GM21619 (cell line): ENCODE results near the gene NRIP1.

ENCODE experiments used
- ATAC-seq: cut with Tn5 transposase; IDR thresholded peaks from one replicate; pipeline ENCODE4 v1.9.1; 2021; ENCODE audit not compliant: unreplicated experiment

The NRIP1 gene

DNA sequence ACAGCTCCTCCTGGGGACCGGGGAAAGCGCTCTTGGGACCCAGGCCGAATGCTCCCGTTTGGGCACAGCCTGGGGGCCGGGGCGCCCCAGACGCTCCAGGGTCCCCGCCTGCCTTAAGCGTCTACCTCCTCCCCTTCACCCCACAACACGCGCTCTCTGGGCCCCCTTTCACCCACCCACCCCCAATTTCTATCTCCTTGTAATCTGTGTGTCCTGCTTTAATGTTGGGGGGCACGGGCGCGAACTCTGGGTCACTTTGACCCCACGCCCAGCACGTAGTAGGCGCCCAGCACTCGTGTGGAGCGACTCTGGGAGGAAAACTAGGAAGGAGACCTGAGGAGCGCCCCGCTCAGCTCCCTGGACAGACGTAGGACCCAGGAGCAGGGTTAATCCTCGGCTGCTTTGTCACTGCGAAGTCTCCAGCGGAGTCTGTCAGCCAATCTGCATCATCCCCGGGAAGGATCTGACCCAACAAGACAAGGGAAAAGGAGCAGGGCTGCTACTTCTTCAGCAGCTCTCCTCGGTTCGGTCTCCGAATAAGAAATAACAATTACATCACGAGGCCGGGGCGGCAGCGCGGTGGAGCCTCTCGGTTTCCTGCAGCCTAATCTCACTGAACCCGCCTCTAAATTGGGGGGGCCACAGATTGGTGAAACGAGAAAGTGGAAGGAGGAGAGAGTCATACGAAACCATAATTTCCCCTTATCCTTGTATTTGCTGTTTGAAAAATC, 757 bp upstream of the NRIP1 start:
- no peak for ATAC-seq

DNA sequence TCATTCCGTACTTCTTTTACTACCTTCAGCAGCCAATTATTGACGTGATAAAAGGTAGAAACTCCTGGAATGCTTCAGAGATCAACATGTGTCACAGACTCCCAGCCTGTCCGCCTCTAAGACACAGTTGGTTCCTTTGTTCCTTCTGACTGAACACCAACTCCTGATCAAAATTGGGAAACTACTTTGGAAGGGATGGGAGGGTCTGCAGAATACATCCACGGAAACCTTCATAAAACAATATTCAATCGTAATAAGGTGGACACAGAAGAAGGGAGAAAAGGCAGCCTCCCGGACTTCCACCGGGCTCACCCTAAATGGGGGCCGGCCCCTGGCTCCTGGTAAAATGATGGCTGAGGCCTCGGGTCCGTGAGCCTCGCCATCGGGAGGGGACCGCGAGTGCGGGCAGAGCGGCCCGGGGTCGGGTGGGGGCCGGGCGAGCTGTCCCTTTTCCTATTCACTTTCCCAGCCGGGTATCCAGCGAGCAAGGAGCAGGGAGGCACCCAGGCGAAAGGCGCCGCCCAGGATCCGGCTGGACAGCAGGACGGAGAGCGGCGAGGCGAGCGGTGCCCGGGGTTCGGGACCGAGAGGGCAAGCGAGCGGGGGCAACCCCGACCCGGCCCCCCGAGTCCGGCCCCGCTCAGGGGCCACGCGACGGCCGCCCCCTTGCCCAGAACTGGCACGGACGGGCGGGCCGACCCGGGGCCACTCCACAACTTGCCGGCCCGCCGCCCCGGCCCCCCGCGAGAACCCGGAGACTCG, 805 bp downstream of the NRIP1 start:
- ATAC-seq = peak; percentile 7

DNA sequence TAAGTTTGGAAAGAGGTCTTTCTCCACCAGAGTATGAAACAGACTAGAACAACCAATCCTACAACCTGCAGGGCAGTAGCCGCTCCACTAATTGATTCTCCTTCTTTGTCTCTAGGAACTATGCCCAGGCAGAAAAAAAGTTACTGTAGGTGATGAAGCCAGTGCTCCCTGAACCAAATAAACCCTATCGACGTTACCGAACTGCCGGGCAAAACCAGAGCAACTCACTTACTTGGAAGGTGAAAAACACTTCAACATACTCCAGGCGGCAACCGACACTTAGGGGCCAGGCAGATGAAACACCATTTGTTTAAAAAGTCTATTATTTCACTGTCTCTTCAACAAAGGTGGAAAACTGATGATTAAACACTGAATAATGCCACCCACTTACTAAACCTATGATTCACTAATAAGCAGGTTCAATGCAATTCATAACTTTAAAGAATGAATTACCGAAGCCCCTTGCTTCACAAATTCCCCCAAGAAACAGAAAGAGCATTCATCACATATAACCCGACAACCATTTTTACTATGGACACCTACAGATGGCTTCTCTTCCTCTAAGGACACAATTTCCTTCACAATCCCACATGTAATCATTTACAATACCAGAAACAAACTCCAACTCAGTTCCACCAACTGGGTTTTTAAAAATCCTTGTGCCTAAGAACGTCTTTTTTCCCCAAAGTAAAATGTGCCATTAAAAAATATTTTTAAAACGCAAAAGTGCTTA, 1.6 kb downstream of the NRIP1 start:
- no peak for ATAC-seq

DNA sequence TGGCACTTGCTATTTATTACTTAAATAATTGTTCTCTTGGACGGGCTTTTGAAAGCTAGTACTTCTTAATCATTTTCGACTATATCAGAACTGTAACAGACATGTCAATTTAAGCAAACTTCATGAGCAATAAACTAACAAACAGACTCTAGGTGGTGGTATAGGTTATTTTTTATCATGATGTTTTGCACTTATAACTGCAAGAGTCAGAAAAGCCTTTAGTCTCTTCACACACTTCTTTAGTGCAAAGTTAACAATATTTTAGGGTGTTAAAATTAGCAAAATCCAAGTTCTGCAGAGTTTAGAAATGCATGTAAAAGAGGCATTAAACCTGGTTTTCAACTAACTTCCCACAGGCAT, 2.2 kb downstream of the NRIP1 start:
- no peak for ATAC-seq

DNA sequence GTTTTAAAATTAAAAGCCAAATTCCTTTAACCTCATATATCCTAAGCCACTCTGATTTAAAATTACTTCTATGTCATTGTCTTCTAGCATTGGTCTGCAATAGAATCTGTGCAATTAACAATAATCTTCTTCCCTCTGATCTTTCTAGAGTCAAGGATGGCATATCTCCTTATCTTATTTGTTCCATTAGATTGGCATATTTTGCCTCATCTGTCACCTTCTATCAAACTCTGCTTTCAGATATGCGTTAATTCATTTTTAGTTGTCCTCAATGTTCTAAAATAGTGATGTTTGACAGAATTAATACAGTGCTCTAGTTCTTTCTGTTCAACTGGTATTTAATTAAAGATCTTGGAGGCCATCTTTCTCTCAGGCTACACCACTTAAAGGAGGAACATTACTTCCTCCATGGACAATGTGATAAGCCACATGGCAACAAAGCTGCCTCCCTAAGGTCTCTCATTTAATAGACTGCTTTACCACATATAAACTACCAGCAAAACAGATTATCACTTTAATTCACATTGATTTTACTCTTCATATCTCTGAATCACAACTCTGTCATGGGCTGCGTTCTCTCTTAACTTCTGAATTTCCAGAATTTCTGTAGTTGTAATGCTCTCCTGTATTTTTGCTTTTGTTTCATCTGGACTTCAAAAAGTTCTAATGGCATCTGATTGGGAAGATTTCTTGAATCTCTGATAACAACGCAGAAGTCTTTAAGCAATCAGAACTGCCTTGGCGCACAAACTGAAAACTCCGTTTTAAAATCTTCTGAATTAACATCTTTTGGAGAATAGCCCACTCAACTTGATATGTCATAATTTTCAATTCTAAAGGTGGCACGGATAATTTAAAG, 2.8 kb downstream of the NRIP1 start:
- ATAC-seq = no peak

DNA sequence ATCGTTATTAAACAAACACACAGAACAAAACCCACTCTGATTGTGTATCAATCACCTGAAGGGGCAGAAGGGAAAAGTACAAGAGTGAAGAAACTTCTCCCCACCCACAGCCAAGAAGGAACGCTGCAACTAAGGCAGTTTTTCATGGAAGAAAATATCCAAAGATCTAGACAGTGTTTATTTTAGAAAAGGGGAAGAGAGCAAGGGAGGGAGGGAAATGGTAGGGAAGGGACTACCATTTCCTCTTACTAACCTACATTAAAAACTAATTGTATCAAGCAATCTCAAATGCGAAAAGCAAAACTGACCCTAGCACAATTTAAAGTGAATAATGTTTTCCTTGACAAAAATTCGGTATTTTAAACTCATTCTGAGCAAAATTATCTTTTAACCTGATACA, 3.5 kb downstream of the NRIP1 start:
- ATAC-seq = no peak

DNA sequence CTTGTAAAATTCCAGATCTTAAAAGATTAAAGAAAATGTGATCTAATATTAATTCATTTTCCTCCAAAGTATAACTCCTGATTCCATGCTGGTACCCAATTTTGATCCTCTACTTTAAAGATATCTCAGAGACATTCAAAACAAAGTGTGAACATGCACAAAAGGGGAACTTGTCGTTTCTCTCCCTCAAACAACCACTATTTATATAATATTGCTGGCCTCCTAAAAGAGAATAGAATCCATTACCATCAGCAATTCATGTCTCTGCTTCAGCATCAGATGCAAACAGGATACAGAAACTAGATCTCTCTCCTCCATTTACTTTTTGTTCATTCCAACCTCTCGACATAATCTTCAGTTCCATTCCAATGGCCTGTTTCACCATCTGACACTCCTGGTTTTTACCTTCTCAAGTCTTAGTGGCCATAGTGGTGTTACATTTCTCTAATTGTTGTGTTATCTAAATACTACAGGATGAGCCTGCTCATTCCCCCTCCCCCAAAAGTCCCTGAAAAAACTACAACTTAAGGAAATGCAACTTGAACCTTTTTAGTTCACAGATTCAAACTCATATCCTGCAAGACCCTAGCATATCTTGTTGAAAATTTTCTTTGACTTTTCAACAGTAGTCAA, 4.1 kb downstream of the NRIP1 start:
- ATAC-seq = no peak

DNA sequence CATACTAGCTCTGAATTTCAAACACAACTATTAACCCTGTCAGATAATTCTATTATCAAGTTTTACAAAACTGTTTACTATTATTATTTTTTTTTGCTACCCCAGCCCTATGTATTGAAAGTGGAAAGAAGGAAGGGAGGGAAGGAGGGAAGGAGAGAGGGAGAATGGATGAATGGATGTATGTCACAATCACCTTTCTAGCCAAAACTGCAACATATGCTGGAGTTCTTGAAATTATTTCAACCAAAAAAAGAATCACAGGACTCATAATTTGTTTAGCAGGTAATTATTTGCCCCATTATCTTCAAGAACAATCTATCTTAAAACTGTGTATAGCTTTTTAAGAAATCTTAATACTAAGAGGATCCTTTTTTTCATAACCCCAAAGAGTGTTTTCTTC, 5.4 kb downstream of the NRIP1 start:
- ATAC-seq = no peak

DNA sequence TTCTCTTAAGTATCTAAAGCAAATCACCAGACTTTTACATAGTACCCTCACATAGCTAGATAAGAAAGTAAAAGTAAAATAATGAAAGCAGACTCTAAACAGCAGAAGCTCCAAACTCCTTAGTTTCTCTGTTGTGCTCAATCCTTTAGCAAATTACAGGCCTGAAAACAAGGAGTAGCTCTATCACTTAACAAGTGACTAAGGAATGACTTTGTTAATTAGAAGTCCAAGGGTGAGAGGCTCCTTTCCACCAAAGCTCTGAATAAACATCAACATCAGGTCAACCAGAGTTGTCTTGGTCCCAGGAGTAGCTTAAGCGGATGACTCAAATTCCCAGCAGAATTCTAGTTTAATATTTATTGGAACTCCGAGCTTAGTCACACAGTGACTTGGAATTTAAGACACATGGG, 5.9 kb downstream of the NRIP1 start:
- no peak for ATAC-seq

DNA sequence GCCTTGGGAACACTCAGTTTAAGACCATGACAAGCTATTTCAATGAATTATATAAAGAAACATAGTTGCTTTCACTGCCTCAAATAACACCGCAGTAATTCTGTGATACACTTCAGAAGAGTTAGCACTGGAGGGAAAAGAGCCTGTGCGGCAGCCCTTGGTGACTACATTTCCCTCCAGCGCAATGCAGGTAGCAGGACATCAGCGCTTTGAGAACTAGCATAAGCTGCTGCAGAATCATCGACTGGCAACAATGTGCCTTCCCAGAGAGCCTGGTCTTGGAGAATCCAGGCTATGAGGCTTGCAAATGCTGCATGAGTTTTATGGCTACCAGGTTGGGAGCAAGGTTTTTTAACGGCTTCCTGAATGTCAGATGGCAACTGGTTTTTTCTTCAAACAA, 7.5 kb downstream of the NRIP1 start:
- ATAC-seq = no peak

DNA sequence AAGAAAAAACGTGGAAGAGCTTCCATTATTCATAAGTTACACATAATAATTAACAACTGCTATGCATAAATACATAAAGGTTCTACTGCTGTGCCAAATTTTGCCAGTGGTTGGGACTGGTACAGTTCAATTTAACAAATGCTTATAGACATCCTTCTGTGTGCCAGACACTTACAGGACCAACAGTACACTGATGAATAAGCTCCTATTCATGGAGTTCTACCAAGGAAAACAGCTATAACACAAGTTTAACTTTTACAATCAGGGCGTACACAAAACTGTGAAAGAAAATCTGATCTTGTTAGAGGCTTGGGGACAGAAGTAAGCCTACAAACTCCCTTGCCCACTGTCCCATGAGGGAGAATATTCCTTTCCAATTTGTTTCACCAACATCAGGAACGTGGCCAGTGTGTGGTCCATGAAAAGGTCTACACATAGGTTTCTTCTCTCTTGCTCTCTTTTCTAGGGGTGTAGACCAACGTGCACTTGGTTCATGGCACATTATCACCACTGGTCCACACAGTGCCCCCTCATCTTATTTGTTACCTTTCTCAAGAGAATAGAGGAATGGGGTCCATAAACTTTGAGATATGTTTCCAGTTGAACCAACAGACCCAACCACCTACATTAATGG, 10.1 kb downstream of the NRIP1 start:
- ATAC-seq = no peak

DNA sequence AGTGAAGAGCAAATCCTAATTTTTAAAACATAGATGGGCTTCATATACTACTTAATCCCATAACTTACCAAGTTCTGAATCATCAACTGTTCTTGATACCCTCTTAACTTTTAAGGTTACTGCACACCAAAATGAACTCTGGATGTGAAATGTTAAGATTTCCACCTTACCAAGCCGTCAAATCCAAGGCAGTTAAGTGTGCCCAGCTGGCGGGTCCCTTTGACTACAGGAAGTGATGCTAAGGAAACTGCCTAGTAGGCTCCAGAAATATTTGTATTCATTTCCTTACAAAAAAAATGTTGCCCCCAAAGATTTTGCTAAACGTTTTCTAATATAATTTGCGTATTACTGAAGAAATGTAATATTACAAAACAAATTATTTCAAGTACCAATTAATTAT, 10.7 kb downstream of the NRIP1 start:
- no peak for ATAC-seq

DNA sequence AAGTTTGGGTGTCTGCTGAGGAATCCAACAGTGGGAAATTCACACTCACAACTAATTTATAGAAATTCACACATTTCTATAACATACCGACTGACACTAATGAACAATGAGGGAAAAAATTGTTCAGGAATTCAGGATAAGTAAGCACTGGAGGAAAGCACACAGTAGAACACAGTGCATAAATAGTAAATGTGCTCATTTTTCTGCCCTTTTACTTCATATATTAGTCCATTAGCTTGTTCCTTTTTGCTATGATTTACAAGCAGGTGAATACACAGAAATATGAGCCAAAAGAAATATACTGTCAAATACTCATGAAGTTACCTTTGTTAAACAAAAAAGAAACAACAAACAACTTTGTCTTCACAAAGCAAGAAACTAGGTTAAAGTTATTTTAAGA, 11.3 kb downstream of the NRIP1 start:
- ATAC-seq = no peak

DNA sequence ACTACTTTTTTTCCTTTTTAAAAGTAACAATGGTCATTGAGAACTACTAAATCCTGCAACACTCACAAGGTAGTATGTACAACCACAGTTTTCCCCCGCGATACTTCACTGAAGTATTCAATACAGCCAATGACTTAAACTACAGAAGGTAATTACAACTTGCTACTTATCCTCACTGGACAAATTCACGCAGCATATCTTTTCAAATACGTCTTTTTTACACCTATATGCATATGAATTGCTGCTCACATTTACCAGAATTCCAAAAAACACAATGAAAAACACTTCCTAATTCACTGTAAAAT, 12.4 kb downstream of the NRIP1 start:
- ATAC-seq = peak; percentile 23

DNA sequence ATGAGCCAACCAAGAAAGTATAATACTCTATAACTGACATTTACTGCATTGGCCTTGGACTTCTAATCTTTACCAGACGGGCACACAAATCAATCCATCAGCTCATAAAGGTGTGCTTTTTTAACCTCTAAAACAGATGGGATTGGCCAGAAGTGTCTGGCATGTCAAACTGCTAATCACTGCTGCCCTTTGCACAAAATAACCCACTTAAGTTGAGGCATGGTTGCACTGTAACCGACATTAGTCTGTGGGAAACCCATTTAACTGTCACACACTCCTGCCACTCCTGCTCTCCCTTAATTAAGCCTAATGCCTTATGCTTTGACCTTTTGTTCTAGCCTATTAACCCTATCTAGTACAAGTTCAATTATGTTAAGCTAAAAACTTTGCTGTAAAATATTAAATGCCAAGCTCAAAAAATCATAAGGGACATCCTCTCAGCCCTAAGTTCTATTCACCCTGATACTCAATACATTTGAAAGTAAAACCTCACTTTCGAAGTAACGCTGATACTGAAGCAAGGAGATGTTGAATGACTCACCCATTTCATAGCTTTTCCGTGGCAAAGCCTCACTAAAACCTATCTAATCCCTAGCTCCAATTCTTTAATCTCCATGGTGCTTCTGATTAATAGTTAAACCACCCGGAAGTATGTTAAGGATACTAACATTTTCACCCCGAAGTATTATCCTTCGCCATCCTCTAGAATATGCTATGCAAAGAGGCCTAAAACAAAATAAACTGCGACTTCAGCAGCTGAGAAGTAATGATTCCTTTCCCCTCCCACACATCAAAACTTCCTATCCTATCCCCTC, 12.9 kb downstream of the NRIP1 start:
- ATAC-seq = peak; percentile 76

DNA sequence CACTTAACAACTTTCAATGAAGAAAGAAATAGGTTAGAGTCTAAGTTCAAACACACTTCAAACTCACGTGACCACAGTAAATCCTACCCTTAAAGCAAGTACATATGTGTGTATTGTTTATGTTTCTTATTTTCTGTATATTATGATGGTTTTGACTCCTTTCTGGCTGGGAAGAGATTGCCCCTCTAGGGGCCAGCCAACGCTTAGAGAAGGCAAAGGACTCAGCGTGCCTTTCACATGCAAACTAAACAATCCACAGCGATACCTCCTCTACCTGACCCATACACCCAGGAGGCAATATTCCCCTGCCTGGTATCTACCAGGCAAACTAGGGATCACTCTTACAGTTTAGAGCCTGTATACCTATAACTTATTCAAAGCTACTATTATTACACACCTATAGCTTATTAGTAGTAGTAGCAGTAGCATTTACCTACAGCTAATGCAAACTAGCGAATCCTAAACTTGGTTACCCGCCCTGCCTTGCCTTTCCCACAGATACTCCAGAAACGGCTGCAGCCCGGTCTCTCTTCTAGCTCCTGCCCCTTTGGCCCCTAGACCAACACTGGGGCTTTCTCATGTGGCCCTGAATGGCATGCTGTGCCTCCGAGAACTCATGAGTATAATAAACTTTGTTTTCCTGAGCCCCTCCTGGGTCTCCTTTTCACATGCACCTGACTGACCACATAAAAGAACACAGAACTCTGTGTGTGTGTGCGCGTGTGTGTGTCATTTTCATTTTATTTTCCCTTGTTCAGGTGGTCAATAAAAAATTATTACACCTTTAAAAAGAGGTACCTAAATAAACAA, 14.0 kb downstream of the NRIP1 start:
- no peak for ATAC-seq

DNA sequence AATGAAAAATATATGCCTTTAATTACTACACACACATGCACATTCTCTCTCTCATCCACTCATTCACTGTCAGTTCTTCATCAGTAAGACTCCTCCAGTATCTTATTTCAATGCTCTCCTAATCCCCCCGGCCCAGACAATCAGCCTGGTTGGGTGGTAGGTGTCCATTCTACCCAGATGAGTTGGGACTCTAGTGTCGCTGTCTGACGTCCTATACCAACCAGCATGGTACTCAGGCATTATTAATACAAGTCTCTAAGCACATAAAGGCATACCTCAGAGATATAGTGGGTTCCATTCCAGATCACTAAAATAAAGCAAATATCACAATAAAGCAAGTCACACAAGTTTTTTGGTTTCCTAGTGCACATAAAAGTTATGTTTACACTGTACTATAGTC, 19.8 kb downstream of the NRIP1 start:
- ATAC-seq = no peak

DNA sequence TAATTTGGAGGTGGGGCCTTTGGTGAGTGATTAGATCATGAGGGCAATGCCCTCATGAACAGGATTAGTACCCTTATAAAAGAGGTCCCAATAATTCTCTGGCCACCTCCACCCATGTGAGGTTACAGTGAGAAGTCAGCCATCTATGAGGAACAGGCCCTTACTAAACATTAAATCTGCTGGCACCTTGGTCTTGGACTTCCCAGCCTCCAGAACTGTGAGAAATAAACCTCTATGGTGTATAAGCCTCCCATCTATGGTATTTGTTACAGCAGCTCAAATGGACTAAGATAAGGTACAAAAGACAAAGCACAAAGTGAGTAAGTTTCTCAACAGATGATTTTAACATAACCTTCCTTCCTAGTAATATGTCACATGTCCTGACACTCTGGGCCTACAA, 22.3 kb downstream of the NRIP1 start:
- no peak for ATAC-seq
